ENCODE measurements around the gene ZDHHC17. TPM values are rescaled to one million over a fixed set of nuclear protein-coding genes. Genes with fewer than 3 reads are reported as not detected.

ZDHHC17 gene
- total RNA-seq, 2 donors from 2014 or later: 14.5 to 17.2 TPM

- Histone ChIP-seq H3K27me3 (no peaks in the 10 kb centered on the region), H3K4me3 (no peak overlapping the region), H3K4me1 (no peaks in the 10 kb centered on the region), H3K36me3 (no peaks in the 10 kb centered on the region), H3K9me3 (no peaks in the 10 kb centered on the region), H3K27ac (no peak overlapping the region)
- TF ChIP-seq CTCF (IDR thresholded peaks at IDR 0.05): no peak
- DNase-seq (ENCODE audit: low spot score): no peak
These were observed 101.0 kb downstream of the ZDHHC17 start for GRCh38 chr12:76864791-76865400.

DNA sequence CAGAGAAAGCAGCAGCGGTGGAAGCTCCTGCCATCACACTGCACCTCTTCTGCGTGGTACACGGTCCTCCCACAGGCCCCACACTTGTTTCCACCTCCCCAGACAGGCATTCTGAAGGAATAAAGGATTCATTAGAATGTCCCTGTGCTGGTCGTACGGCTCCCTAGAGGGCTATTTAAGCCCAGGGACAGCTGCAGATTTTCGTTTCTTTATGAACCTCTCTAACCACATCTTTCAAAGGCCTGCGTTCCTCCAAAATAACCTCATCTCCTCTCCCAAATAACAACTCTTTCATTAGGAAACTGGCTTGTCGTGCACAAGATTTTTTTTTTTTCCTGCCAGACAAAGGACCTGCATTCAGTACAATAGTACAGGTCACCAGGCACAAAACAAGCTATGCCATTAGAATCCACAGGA, 102.2 kb downstream of the ZDHHC17 start:
- TF ChIP-seq CTCF (IDR thresholded peaks at IDR 0.05): no peak
- H3K36me3 ChIP-seq: no peaks in the 10 kb centered on the region
- no peak overlapping the region for H3K4me3 ChIP-seq
- DNase-seq (ENCODE audit: low spot score): no peak
- no peaks in the 10 kb centered on the region for H3K4me1 ChIP-seq
- H3K27me3 ChIP-seq: no peaks in the 10 kb centered on the region
- no peaks in the 10 kb centered on the region for H3K9me3 ChIP-seq
- no peak overlapping the region for H3K27ac ChIP-seq

DNA sequence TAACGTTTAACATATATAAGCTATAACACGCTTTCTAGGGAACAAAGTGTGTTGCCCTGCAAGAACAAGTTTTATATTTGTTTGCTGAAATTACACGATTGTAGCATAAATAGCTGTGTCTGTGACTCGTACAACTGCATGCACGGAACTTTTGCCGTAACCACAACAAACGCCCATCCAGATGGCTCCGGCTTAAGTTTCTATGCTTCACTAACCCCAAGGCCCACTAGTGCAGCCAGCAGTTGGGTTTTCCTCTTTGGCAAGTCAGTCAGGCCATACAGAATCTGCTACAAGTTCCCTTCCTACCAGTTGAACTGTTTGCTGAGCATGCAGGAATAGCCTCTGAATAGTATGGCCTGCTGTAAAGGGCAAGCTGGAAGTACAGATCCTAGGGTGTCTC, 102.8 kb downstream of the ZDHHC17 start:
- no peak for TF ChIP-seq CTCF (IDR thresholded peaks at IDR 0.05)
- H3K4me3 ChIP-seq: no peak overlapping the region
- H3K27me3 ChIP-seq: no peaks in the 10 kb centered on the region
- H3K27ac ChIP-seq: no peak overlapping the region
- no peaks in the 10 kb centered on the region for H3K9me3 ChIP-seq
- no peaks in the 10 kb centered on the region for H3K4me1 ChIP-seq
- DNase-seq (ENCODE audit: low spot score): no peak
- H3K36me3 ChIP-seq: no peaks in the 10 kb centered on the region

DNA sequence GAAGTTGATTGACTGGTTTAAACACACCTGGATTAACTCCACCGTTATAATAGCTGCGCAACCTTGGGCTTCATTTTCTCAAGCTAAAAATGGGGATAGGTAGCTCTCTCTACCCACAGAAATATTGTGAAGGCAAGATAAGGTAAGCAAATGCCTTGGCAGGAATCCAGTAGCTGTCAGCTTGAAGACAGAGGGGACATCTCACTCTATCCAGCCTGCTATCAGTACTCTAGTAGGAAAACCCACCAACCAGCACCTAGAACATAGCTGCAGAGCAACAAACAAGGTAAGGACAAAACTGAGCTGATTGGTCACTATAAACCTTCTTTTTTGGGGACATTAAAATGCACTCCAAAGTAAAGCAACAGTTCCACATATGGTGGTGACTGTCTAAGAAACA, 107.2 kb downstream of the ZDHHC17 start:
- H3K4me3 ChIP-seq: no peak overlapping the region
- no peaks in the 10 kb centered on the region for H3K4me1 ChIP-seq
- H3K9me3 ChIP-seq: no peaks in the 10 kb centered on the region
- DNase-seq (ENCODE audit: low spot score): no peak
- TF ChIP-seq CTCF (IDR thresholded peaks at IDR 0.05): no peak
- H3K27ac ChIP-seq: no peak overlapping the region
- no peaks in the 10 kb centered on the region for H3K27me3 ChIP-seq
- no peaks in the 10 kb centered on the region for H3K36me3 ChIP-seq

GRCh38 chr12:76871742-76872141, 107.8 kb downstream of the ZDHHC17 start:
- no peaks in the 10 kb centered on the region for H3K4me1 ChIP-seq
- H3K36me3 ChIP-seq: no peaks in the 10 kb centered on the region
- H3K9me3 ChIP-seq: no peaks in the 10 kb centered on the region
- H3K27me3 ChIP-seq: no peaks in the 10 kb centered on the region
- H3K27ac ChIP-seq: no peak overlapping the region
- TF ChIP-seq CTCF (IDR thresholded peaks at IDR 0.05): no peak
- DNase-seq (ENCODE audit: low spot score): no peak
- no peak overlapping the region for H3K4me3 ChIP-seq

GRCh38 chr12:76872415-76872814, 108.5 kb downstream of the ZDHHC17 start:
- H3K36me3 ChIP-seq: no peaks in the 10 kb centered on the region
- H3K27ac ChIP-seq: no peak overlapping the region
- no peak for DNase-seq (ENCODE audit: low spot score)
- no peaks in the 10 kb centered on the region for H3K9me3 ChIP-seq
- no peak overlapping the region for H3K4me3 ChIP-seq
- TF ChIP-seq CTCF (IDR thresholded peaks at IDR 0.05): no peak
- H3K4me1 ChIP-seq: no peaks in the 10 kb centered on the region
- no peaks in the 10 kb centered on the region for H3K27me3 ChIP-seq
